ENCODE data around the gene DYTN. TPM values are rescaled to one million over a fixed set of nuclear protein-coding genes. Genes with fewer than 3 reads are reported as not detected.

DYTN gene
- total and polyA plus RNA-seq, 2 donors (not counting 3 experiments of a cell fraction or from before 2014, with no cell fraction given) = 0.06 to 0.62 TPM

DNA sequence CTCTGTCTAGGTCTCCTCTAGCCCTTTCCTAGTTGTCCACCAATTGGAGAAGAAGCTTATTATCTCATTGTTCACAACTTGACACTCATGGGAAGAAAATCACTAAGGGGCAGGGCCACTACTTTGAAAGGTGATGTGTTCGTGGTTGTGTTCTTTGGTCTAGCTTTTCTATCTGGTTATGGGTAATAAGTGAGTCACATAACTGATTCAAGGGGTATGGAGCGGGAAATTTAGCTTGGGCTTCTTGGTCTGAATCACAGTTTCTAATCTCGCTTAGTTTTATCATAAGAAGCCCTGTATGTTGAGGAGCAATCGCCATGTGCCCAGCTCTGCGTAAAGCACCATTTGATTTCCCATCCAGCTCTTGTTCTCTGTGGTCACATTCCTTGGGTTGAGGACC is 18.7 kb upstream of the DYTN start:
- Histone ChIP-seq H3K27me3 (ENCODE audit: control insufficient read depth in 2 of 2, insufficient read depth in 2 of 2, low read length in 2 of 2) (peaks cover 0 to under 1% of the 10 kb centered on the region in 2 experiments), H3K79me2 (ENCODE audit: control insufficient read depth, insufficient read depth, low read length) (no peaks in the 10 kb centered on the region), H3K4me1 (ENCODE audit: control insufficient read depth, extremely low read depth, insufficient read depth, low read length) (no peaks in the 10 kb centered on the region), H3K27ac (ENCODE audit: insufficient read depth, low read depth, low read length) (no peak overlapping the region), H3K9me1 (replicated peaks; ENCODE audit: control insufficient read depth, extremely low read depth, insufficient read depth, low read length) (no peaks in the 10 kb centered on the region), H3K9me3 (replicated peaks; ENCODE audit: control insufficient read depth, insufficient read depth, low read length) (no peaks in the 10 kb centered on the region), H2AFZ (ENCODE audit: low read depth, low read length) (no peak overlapping the region), H4K20me1 (replicated peaks; ENCODE audit: control insufficient read depth, extremely low read depth, insufficient read depth, low read length) (no peaks in the 10 kb centered on the region), H3K4me2 (ENCODE audit: insufficient read depth, low read length) (no peak overlapping the region), H3K36me3 (ENCODE audit: control insufficient read depth in 2 of 2, extremely low read depth in 1 of 2, insufficient read depth in 2 of 2, low read length in 2 of 2) (no peaks in the 10 kb centered on the region), H3K9ac (replicated peaks; ENCODE audit: extremely low read depth, insufficient read depth, low read length) (no peak overlapping the region), H3K4me3 (replicated peaks in 1 of 3; ENCODE audit: insufficient read depth in 1 of 3, low read depth in 1 of 3, low read length in 3 of 3) (no peak overlapping the region)
- no peak for FAIRE-seq
- POLR2A ChIA-PET = no interaction called here
- intact Hi-C loops (cut with micrococcal nuclease) = no loop called here
- dilution Hi-C loops (cut with MboI; ENCODE audit: extremely low pct_ligation_motif_present, low sequenced_read_pairs) = no loop called here
- CTCF ChIA-PET = interaction anchor here (1.4 kb wide), 1 partner anchor 20 kb away, joined by 4 read pairs; no protein-coding TSS in a partner anchor
- no peak for DNase-seq (ENCODE audit: low read depth, low spot score)
- no TSS peak for BruUV-seq (replicated peaks)
- TF ChIP-seq FOS (IDR thresholded peaks at IDR 0.05; ENCODE audit: borderline replicate concordance, insufficient read depth, low read length) (no peak), POLR2AphosphoS5 (IDR thresholded peaks at IDR 0.05; ENCODE audit: insufficient read depth, low read depth, low read length) (no peak), EZH2 (IDR thresholded peaks at IDR 0.05; ENCODE audit: borderline replicate concordance, low read depth, low read length, severe bottlenecking) (no peak), POLR2A (IDR thresholded peaks at IDR 0.05; ENCODE audit: low read depth, low read length) (no peak), CTCF (IDR thresholded peaks at IDR 0.05; ENCODE audit: extremely low read depth in 1 of 2, insufficient read depth in 1 of 2, low read depth in 1 of 2, low read length in 2 of 2) (no peak), JUN (IDR thresholded peaks at IDR 0.05; ENCODE audit: borderline replicate concordance, insufficient read depth, insufficient read length, low read depth) (no peak), GATA2 (IDR thresholded peaks at IDR 0.05; ENCODE audit: insufficient read depth, insufficient read length, low read depth, low read length) (no peak)

Data from endothelial cell of umbilical vein (primary cell).